HepG2 (cell line): ENCODE measurements around the gene SLC6A9.

Experiments
- CHD4 ChIP-seq: fragments of 200-600 bp; sonication (generic); IDR thresholded peaks from 2 replicates; pipeline ENCODE4 v1.7.0; 2017; ENCODE audit warnings: mild to moderate bottlenecking, low read length, borderline replicate concordance
- EP300 ChIP-seq, 3 experiments: sonication (generic) in 1 of 3; formaldehyde crosslinking in 1 of 3; IDR thresholded peaks; 2 replicates each; pipeline versions ENCODE4 v1.5.1 to v1.6.1; 2011 to 2020; ENCODE audit warnings: low read depth in 2 of 3, low read length in 2 of 3, borderline replicate concordance in 1 of 3, improper control_type of control experiment in 1 of 3, mild to moderate bottlenecking in 1 of 3, missing genetic modification reagents in 1 of 3, moderate library complexity in 1 of 3
- EZH2 ChIP-seq: conservative IDR thresholded peaks from 2 replicates; pipeline ENCODE4 v1.6.1; 2012; ENCODE audit warnings: mild to moderate bottlenecking, low read depth, low read length, moderate library complexity
- POLR2AphosphoS5 ChIP-seq: IDR thresholded peaks from 2 replicates; pipeline ENCODE4 v1.6.1; 2012; ENCODE audit warnings: low read depth, low read length
- U2AF1 ChIP-seq: fragments of 200-400 bp; formaldehyde crosslinking; optimal IDR thresholded peaks from 2 replicates; pipeline ENCODE3; 2017; ENCODE audit warnings: mild to moderate bottlenecking, low read depth, low read length
- ZNF558 ChIP-seq: sonication (generic); formaldehyde crosslinking; IDR thresholded peaks from 2 replicates; pipeline ENCODE4 v1.9.0; 2022; ENCODE audit warnings: mild to moderate bottlenecking, missing genetic modification reagents, borderline replicate concordance
- ZNF567 ChIP-seq: sonication (generic); formaldehyde crosslinking; IDR thresholded peaks from 2 replicates; pipeline ENCODE4 v1.8.1; 2023; ENCODE audit warnings: mild to moderate bottlenecking, missing genetic modification reagents, borderline replicate concordance
- ZNF773 ChIP-seq: sonication (generic); formaldehyde crosslinking; IDR thresholded peaks from 2 replicates; pipeline ENCODE4 v1.4.0; 2020; ENCODE audit warnings: missing genetic modification reagents, borderline replicate concordance
- TF ChIP-seq, protein P1 (sequence below): sonication (generic); formaldehyde crosslinking; IDR thresholded peaks from 2 replicates; pipeline ENCODE4 v1.4.0; 2020; ENCODE audit warnings: missing genetic modification reagents
- TF ChIP-seq, protein P2 (sequence below): IDR thresholded peaks from 2 replicates; pipeline ENCODE4 v1.6.1; 2012; ENCODE audit warnings: inconsistent platforms
- TF ChIP-seq, protein P3 (sequence below): sonication (generic); formaldehyde crosslinking; IDR thresholded peaks from 2 replicates; pipeline ENCODE4 v1.5.0; 2020; ENCODE audit warnings: mild to moderate bottlenecking, missing genetic modification reagents, moderate library complexity

DNA sequence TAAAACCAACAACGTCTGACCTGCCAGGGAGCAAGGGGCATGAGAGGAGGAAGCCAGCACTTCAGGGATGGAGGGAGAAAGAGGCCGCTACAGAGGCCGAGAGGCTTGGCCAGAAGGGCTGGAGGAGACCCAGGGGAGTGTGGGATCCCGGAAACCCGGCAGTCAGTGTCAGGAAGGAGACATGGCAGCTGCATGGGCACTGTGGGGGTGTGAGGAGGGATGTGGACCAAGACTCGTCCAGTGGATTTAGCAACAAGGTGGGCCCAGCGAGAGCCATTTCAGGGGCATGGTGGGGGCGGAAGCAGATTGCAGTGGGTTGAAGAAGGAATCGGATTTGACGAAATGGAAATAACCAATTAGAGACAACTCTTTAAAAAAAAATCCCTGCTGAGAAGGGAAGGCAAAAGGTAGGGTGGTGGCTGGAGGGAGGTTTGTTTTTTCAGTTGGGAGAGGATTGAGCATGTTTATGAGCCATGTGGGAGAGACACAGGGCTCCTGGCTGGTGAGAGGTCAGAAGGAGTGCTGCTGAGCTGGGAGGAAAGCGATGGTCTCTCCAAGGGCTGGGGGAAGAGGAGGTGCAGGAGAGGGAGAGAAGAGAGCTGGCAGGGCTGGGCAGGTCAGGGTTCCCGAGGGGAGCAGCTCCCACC lies 47.9 kb downstream of the SLC6A9 start:
- TF ChIP-seq, protein P1, sequence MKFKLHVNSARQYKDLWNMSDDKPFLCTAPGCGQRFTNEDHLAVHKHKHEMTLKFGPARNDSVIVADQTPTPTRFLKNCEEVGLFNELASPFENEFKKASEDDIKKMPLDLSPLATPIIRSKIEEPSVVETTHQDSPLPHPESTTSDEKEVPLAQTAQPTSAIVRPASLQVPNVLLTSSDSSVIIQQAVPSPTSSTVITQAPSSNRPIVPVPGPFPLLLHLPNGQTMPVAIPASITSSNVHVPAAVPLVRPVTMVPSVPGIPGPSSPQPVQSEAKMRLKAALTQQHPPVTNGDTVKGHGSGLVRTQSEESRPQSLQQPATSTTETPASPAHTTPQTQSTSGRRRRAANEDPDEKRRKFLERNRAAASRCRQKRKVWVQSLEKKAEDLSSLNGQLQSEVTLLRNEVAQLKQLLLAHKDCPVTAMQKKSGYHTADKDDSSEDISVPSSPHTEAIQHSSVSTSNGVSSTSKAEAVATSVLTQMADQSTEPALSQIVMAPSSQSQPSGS (CRISPR knock-in tag) = no peak
- TF ChIP-seq, protein P2, sequence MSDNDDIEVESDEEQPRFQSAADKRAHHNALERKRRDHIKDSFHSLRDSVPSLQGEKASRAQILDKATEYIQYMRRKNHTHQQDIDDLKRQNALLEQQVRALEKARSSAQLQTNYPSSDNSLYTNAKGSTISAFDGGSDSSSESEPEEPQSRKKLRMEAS = no peak
- no peak for TF ChIP-seq ZNF558 (CRISPR knock-in tag)
- TF ChIP-seq POLR2AphosphoS5 = no peak
- TF ChIP-seq, protein P3, sequence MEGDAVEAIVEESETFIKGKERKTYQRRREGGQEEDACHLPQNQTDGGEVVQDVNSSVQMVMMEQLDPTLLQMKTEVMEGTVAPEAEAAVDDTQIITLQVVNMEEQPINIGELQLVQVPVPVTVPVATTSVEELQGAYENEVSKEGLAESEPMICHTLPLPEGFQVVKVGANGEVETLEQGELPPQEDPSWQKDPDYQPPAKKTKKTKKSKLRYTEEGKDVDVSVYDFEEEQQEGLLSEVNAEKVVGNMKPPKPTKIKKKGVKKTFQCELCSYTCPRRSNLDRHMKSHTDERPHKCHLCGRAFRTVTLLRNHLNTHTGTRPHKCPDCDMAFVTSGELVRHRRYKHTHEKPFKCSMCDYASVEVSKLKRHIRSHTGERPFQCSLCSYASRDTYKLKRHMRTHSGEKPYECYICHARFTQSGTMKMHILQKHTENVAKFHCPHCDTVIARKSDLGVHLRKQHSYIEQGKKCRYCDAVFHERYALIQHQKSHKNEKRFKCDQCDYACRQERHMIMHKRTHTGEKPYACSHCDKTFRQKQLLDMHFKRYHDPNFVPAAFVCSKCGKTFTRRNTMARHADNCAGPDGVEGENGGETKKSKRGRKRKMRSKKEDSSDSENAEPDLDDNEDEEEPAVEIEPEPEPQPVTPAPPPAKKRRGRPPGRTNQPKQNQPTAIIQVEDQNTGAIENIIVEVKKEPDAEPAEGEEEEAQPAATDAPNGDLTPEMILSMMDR (CRISPR knock-in tag) = no peak
- no peak for TF ChIP-seq CHD4
- no peak for TF ChIP-seq EZH2
- TF ChIP-seq ZNF773 = no peak
- TF ChIP-seq EP300 (IDR thresholded peaks at IDR 0.05; ENCODE audit: low read depth in 2 of 2, low read length in 2 of 2) = no peak
- TF ChIP-seq EP300 (CRISPR knock-in tag; IDR thresholded peaks at IDR 0.05; ENCODE audit: borderline replicate concordance) = no peak
- no peak for TF ChIP-seq U2AF1
- no peak for TF ChIP-seq ZNF567
